Dermis lymphatic vessel endothelial cell (primary cell): ENCODE measurements around the gene CENPN. TPM values are rescaled to one million over a fixed set of nuclear protein-coding genes. Genes with fewer than 3 reads are reported as not detected.

Experiments used
- total RNA-seq: library from RNA; depleted of rRNA; stranded (reverse); fragments of >200 nt; gene quantifications from 2 replicates; pipeline ENCODE4 v1.2.1, GENCODE V29; 2014

Gene CENPN
- total RNA-seq = 16.1 and 34.2 TPM in 2 replicates

GRCh38 chr16:81006813-81007695, at the start of gene CENPN, which contains the start of gene CMC2:
Gene CENPN, plus strand, starts transcription at chr16:81007214. Its CDS starts 4,726 bp downstream, at chr16:81011940.
Gene CMC2, minus strand, starts transcription at chr16:81006885. Its CDS starts 9,491 bp downstream, at chr16:80997394.

GRCh38 chr16:81035398-81035974, 28.5 kb downstream of the CENPN start, which contains the start of gene ATMIN:
Gene ATMIN, plus strand, starts transcription at chr16:81035842. Its CDS starts 29 bp downstream, at chr16:81035871.

GRCh38 chr16:81077076-81077940, 70.3 kb downstream of the CENPN start, which contains the start of gene C16orf46:
Gene C16orf46, minus strand, starts transcription at chr16:81077238. Its CDS starts 13,283 bp downstream, at chr16:81063955.

Other genes starting within 250 kb of the CENPN start
- 22.0 and 26.3 TPM in 2 replicates for gene CDYL2, start 202.6 kb upstream of the CENPN start, total RNA-seq
- 23.7 and 51.0 TPM in 2 replicates for gene CMC2, start 329 bp upstream of the CENPN start, total RNA-seq
- gene ATMIN, start 28.6 kb downstream of the CENPN start, total RNA-seq = 33.8 and 35.6 TPM in 2 replicates
- gene C16orf46, start 70.0 kb downstream of the CENPN start, total RNA-seq = 0.26 and 0.54 TPM in 2 replicates
- 11.2 and 13.4 TPM in 2 replicates for gene GCSH, start 89.2 kb downstream of the CENPN start, total RNA-seq
- gene BCO1, start 231.5 kb downstream of the CENPN start, total RNA-seq = not detected in 2 replicates